MM.1S (cell line): Measurements from ENCODE around the gene SP6.

Experiments
- DNase-seq: peaks from one replicate; pipeline ENCODE4 v3.0.0-alpha.2; 2015
- H2AFZ ChIP-seq: fragments of 300-600 bp; sonication (generic); 2 replicates; pipeline ENCODE4 v1.6.0; 2016; ENCODE audit warnings: antibody characterized with exemption, low read length
- H3F3A ChIP-seq: fragments of 300-600 bp; sonication (generic); 2 replicates; pipeline ENCODE4 v1.6.1; 2016; ENCODE audit warnings: mild to moderate bottlenecking, antibody characterized with exemption, low read length, moderate library complexity, mixed read lengths; ENCODE audit not compliant: insufficient read depth
- H3K27ac ChIP-seq: fragments of 300-600 bp; sonication (generic); 2 replicates; pipeline ENCODE4 v1.5.1; 2016; ENCODE audit warnings: mild to moderate bottlenecking, low read length
- H3K27me3 ChIP-seq: fragments of 300-600 bp; sonication (generic); replicated peaks from 2 replicates; pipeline ENCODE4 v1.6.0; 2016; ENCODE audit warnings: low read length; ENCODE audit not compliant: insufficient read depth
- H3K36me3 ChIP-seq: fragments of 300-600 bp; sonication (generic); replicated peaks from 2 replicates; pipeline ENCODE4 v1.6.1; 2016; ENCODE audit warnings: mild to moderate bottlenecking, low read length, mixed read lengths; ENCODE audit not compliant: insufficient read depth
- H3K4me1 ChIP-seq: fragments of 300-600 bp; sonication (generic); 2 replicates; pipeline ENCODE4 v1.6.1; 2016; ENCODE audit warnings: low read length, mixed read lengths
- H3K4me2 ChIP-seq: fragments of 300-600 bp; sonication (generic); 2 replicates; pipeline ENCODE4 v1.6.0; 2016; ENCODE audit warnings: low read depth, low read length
- H3K4me3 ChIP-seq: fragments of 300-600 bp; sonication (generic); 2 replicates; pipeline ENCODE4 v1.5.1; 2016; ENCODE audit warnings: low read length, mixed read lengths
- H3K79me2 ChIP-seq: fragments of 300-600 bp; sonication (generic); 2 replicates; pipeline ENCODE4 v1.6.1; 2016; ENCODE audit warnings: mixed run types, low read length, mixed read lengths
- H3K9ac ChIP-seq: fragments of 300-600 bp; sonication (generic); 2 replicates; pipeline ENCODE4 v1.6.1; 2016; ENCODE audit warnings: low read length, mixed read lengths
- H3K9me2 ChIP-seq: fragments of 300-600 bp; sonication (generic); replicated peaks from 2 replicates; pipeline ENCODE4 v1.6.1; 2016; ENCODE audit warnings: mild to moderate bottlenecking, low read length, mixed read lengths; ENCODE audit not compliant: insufficient read depth
- H3K9me3 ChIP-seq: fragments of 300-600 bp; sonication (generic); replicated peaks from 2 replicates; pipeline ENCODE4 v1.6.1; 2016; ENCODE audit warnings: mild to moderate bottlenecking, low read length, mixed read lengths; ENCODE audit not compliant: insufficient read depth
- H4K20me1 ChIP-seq: fragments of 300-600 bp; sonication (generic); 2 replicates; pipeline ENCODE4 v1.6.1; 2016; ENCODE audit warnings: mild to moderate bottlenecking, low read length, moderate library complexity, mixed read lengths; ENCODE audit not compliant: insufficient read depth
- CTCF ChIP-seq: fragments of 300-600 bp; sonication (generic); IDR thresholded peaks from 2 replicates; pipeline ENCODE4 v1.5.1; 2016; ENCODE audit warnings: antibody characterized with exemption, low read length, mixed read lengths
- EZH2 ChIP-seq: fragments of 300-600 bp; sonication (generic); optimal IDR thresholded peaks from 2 replicates; pipeline ENCODE3; 2017; ENCODE audit warnings: low read depth, mild to moderate bottlenecking, antibody characterized with exemption, low read length, mixed read lengths
- EZH2phosphoT487 ChIP-seq: fragments of 300-600 bp; sonication (generic); IDR thresholded peaks from 2 replicates; pipeline ENCODE4 v1.6.1; 2018; ENCODE audit warnings: antibody characterized with exemption, low read length

The SP6 gene

GRCh38 chr17:47802341-47803022 lies 48.5 kb downstream of the SP6 start:
- Histone ChIP-seq H3K9me2 (no peaks in the 10 kb centered on the region), H3K4me3 (no peak overlapping the region), H4K20me1 (no peaks in the 10 kb centered on the region), H2AFZ (no peak overlapping the region), H3K9ac (no peak overlapping the region), H3F3A (no peaks in the 10 kb centered on the region), H3K27ac (no peak overlapping the region), H3K79me2 (no peaks in the 10 kb centered on the region), H3K36me3 (no peaks in the 10 kb centered on the region), H3K4me1 (no peaks in the 10 kb centered on the region; the same call in 1 of the 2 replicates), H3K9me3 (no peaks in the 10 kb centered on the region), H3K27me3 (0 out of 2 replicates have a peak, but pooled peaks cover 8% of the 10 kb centered on the region), H3K4me2 (no peak overlapping the region)
- peak; percentile 71 for DNase-seq
- TF ChIP-seq CTCF: peak; percentile 64
- no peak for TF ChIP-seq EZH2

- H3K27me3 ChIP-seq: 0 out of 2 replicates have a peak, but pooled peaks cover 8% of the 10 kb centered on the region
- no peak for TF ChIP-seq EZH2phosphoT487
- TF ChIP-seq EZH2: no peak
- TF ChIP-seq CTCF: no peak
- H3K9ac ChIP-seq: no peak overlapping the region
- no peaks in the 10 kb centered on the region for H3K9me3 ChIP-seq
- H3K27ac ChIP-seq: no peak overlapping the region
- H4K20me1 ChIP-seq: no peaks in the 10 kb centered on the region
- H3K4me2 ChIP-seq: no peak overlapping the region
- DNase-seq: no peak
- H2AFZ ChIP-seq: no peak overlapping the region
- H3K79me2 ChIP-seq: no peaks in the 10 kb centered on the region
- no peaks in the 10 kb centered on the region; the same call in 1 of the 2 replicates for H3K4me1 ChIP-seq
- no peaks in the 10 kb centered on the region for H3K36me3 ChIP-seq
- H3F3A ChIP-seq: no peaks in the 10 kb centered on the region
- H3K4me3 ChIP-seq: no peak overlapping the region
- no peaks in the 10 kb centered on the region for H3K9me2 ChIP-seq
Observed at GRCh38 chr17:47801906-47802305, 49.1 kb downstream of the SP6 start.

GRCh38 chr17:47801176-47801765 lies 49.7 kb downstream of the SP6 start:
- Histone ChIP-seq H3K9me3 (no peaks in the 10 kb centered on the region), H3K9me2 (no peaks in the 10 kb centered on the region)

GRCh38 chr17:47800686-47801085 lies 50.3 kb downstream of the SP6 start:
- H3F3A ChIP-seq: no peaks in the 10 kb centered on the region
- no peak for DNase-seq
- H3K27me3 ChIP-seq: 0 out of 2 replicates have a peak, but pooled peaks cover 10% of the 10 kb centered on the region
- H3K4me2 ChIP-seq: no peak overlapping the region
- no peak for TF ChIP-seq EZH2
- TF ChIP-seq CTCF: no peak
- TF ChIP-seq EZH2phosphoT487: no peak
- no peaks in the 10 kb centered on the region for H3K9me3 ChIP-seq
- no peak overlapping the region for H3K27ac ChIP-seq
- no peaks in the 10 kb centered on the region for H3K9me2 ChIP-seq
- no peak overlapping the region for H2AFZ ChIP-seq
- no peaks in the 10 kb centered on the region for H4K20me1 ChIP-seq
- H3K79me2 ChIP-seq: no peaks in the 10 kb centered on the region
- no peak overlapping the region for H3K9ac ChIP-seq
- H3K4me1 ChIP-seq: no peaks in the 10 kb centered on the region; the same call in 1 of the 2 replicates
- H3K4me3 ChIP-seq: no peak overlapping the region
- no peaks in the 10 kb centered on the region for H3K36me3 ChIP-seq

More at GRCh38 chr17:47801176-47801765, 49.7 kb downstream of the SP6 start:
- H4K20me1 ChIP-seq: no peaks in the 10 kb centered on the region
- H3K27me3 ChIP-seq: 0 out of 2 replicates have a peak, but pooled peaks cover 8% of the 10 kb centered on the region
- H3K36me3 ChIP-seq: no peaks in the 10 kb centered on the region
- H2AFZ ChIP-seq: no peak overlapping the region
- no peak for DNase-seq
- H3K4me3 ChIP-seq: no peak overlapping the region
- H3K9ac ChIP-seq: no peak overlapping the region
- no peaks in the 10 kb centered on the region; the same call in 1 of the 2 replicates for H3K4me1 ChIP-seq
- no peaks in the 10 kb centered on the region for H3F3A ChIP-seq
- no peaks in the 10 kb centered on the region for H3K79me2 ChIP-seq
- no peak overlapping the region for H3K4me2 ChIP-seq
- no peak overlapping the region for H3K27ac ChIP-seq
- no peak for TF ChIP-seq EZH2
